Activated CD4-positive, alpha-beta T cell treated with anti-CD3 and anti-CD28 coated beads for 36 hours (primary cell): ENCODE data around the gene GRIN2A. TPM values are rescaled to one million over a fixed set of nuclear protein-coding genes. Genes with fewer than 3 reads are reported as not detected.

Source experiments
- ATAC-seq: fragments of 200-7000 bp; cut with Tn5 transposase; one replicate; pipeline ENCODE4 v1.10.0; 2021; ENCODE audit warnings: mild to moderate bottlenecking, moderate library complexity
- CTCF ChIA-PET: fragments of 350-600 bp; sonication (Branson Sonifier 250); formaldehyde crosslinking; loops from one replicate; lab custom pipeline; 2021; ENCODE audit warnings: antibody characterized with exemption; lab: Charles Lee
- POLR2A ChIA-PET: fragments of 350-600 bp; sonication (Branson Sonifier 250); formaldehyde crosslinking; loops from one replicate; lab custom pipeline; 2021; ENCODE audit warnings: antibody characterized with exemption, inconsistent platforms; lab: Charles Lee
- DNase-seq: peaks from one replicate; pipeline ENCODE4 v3.0.0-alpha.2; 2020
- H3K27ac Mint-ChIP-seq: one replicate; pipeline ENCODE4 v1.8.0; 2021; ENCODE audit warnings: mixed read lengths
- H3K27me3 Mint-ChIP-seq: one replicate; pipeline ENCODE4 v1.8.0; 2021; ENCODE audit warnings: mixed read lengths
- H3K36me3 Mint-ChIP-seq: one replicate; pipeline ENCODE4 v1.8.0; 2021; ENCODE audit warnings: low read depth, mixed read lengths
- H3K4me1 Mint-ChIP-seq: one replicate; pipeline ENCODE4 v1.8.0; 2021; ENCODE audit warnings: mixed read lengths
- H3K4me3 Mint-ChIP-seq: one replicate; pipeline ENCODE4 v1.8.0; 2021; ENCODE audit warnings: mild to moderate bottlenecking, moderate library complexity, mixed read lengths
- H3K9me3 Mint-ChIP-seq: one replicate; pipeline ENCODE4 v1.8.0; 2021; ENCODE audit warnings: low read depth, mixed read lengths
- intact Hi-C, 2 experiments: fragments of 100-400 bp; cut with DNase I in 1 of 2; cut with micrococcal nuclease in 1 of 2; formaldehyde crosslinking; loops; one replicate each; pipeline versions ENCODE4 v1.14.2 to v1.15.1; 2022 to 2024; cut with DNase I, micrococcal nuclease
- total RNA-seq, 2 experiments: library from RNA; stranded (reverse); gene quantifications; one replicate each; pipeline ENCODE4 v1.2.3, GENCODE V29; 2021

GRIN2A gene
- total RNA-seq, 2 experiments from 2014 or later: not detected

DNA sequence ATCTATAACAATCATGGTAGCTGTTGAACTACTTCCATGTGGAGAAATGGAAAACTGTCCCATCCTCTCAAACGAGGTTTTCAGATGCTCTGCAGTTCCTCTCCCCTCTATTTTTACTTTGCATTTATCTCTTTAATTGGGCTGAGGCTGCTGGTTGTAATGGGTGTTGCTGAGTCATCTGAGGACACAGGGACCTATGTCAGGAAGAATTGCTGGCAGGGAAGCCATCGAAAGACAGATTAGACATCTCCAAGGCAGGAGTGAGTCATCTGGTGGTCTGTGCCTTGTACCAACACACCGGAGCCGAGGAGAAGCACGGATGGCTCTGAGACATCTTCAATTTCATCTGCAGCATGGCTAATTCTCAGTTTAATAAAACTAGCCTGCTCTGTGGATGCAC lies 394.5 kb downstream of the GRIN2A start:
- ChIA-PET POLR2A (no interaction called here), CTCF (no interaction called here)
- intact Hi-C loops: no loop called here
- H3K4me1 Mint-ChIP-seq: no peaks in the 10 kb centered on the region
- H3K36me3 Mint-ChIP-seq: no peaks in the 10 kb centered on the region
- H3K27me3 Mint-ChIP-seq: no peaks in the 10 kb centered on the region
- no peak for ATAC-seq
- no peak overlapping the region for H3K4me3 Mint-ChIP-seq
- no peak overlapping the region for H3K27ac Mint-ChIP-seq
- DNase-seq: no peak
- H3K9me3 Mint-ChIP-seq: no peaks in the 10 kb centered on the region

DNA sequence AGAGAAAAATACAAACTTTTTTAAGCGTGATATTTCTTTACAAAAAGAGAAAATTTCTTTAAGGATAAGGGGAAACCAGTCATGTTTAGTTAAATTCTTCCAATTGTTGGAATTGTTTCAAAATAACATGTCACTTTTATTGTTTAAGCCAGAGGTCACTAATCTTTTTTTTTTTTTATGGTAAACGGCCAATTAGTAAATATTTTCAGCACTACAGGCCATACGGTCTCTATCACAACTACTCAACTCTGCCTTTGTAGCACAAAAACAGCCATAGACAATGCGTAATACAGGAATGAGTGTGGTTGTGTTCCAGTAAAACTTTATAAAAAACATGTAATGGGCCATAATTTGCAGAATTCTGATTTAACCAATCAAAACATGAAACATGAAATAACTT lies 401.4 kb downstream of the GRIN2A start:
- Mint-ChIP-seq H3K4me3 (no peak overlapping the region), H3K9me3 (no peaks in the 10 kb centered on the region), H3K4me1 (no peaks in the 10 kb centered on the region), H3K27me3 (no peaks in the 10 kb centered on the region), H3K27ac (no peak overlapping the region), H3K36me3 (no peaks in the 10 kb centered on the region)
- no peak for DNase-seq
- no peak for ATAC-seq
- intact Hi-C loops: no loop called here
- ChIA-PET CTCF (interaction anchor here (0.6 kb wide), 1 partner anchor 17 kb away, joined by 3 read pairs; no protein-coding TSS in a partner anchor), POLR2A (no interaction called here)

DNA sequence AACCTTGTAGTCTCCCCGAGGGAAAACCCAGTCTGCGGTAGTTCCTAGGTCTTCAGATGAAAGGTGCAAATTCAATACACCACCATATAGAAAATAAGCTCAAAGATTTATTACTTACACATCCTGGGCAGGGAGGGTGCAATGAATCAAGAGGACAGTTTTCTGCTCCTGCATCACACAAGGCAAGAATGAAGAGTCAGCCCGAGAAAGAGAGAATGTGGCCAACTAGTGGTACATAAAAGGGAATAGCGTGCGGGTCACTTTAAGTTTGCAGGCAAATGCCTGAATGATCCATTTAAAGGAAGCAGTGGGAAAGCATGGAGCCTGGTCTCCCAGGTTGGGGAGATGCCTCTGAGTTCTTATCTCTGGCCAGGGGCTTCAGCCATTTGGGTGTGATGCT lies 403.4 kb downstream of the GRIN2A start:
- ChIA-PET CTCF (no interaction called here), POLR2A (no interaction called here)
- no peaks in the 10 kb centered on the region for H3K9me3 Mint-ChIP-seq
- H3K27ac Mint-ChIP-seq: no peak overlapping the region
- no peaks in the 10 kb centered on the region for H3K27me3 Mint-ChIP-seq
- no peak overlapping the region for H3K4me3 Mint-ChIP-seq
- no peak for DNase-seq
- intact Hi-C loops: no loop called here
- no peaks in the 10 kb centered on the region for H3K36me3 Mint-ChIP-seq
- no peaks in the 10 kb centered on the region for H3K4me1 Mint-ChIP-seq
- no peak for ATAC-seq

DNA sequence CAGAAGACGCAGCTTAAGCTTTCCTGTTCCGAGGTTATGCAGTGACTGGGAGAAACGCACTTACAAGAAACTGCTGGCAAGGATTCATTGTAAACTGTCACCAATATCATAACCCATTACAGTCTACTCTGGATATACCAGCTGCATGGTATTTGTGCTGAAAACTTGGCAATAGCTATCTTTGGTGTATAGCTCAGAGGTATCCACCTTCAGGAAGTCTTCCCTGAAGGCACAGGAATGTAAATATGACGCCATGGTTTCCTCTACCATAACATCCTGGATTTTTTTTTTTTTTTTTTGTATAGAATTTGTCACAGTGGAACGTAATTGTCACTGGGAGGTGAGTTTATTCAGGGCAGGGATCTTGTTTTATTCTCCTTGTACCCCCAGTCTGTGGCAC lies 406.2 kb downstream of the GRIN2A start:
- POLR2A ChIA-PET: no interaction called here
- ATAC-seq: no peak
- intact Hi-C loops: no loop called here
- no peak for DNase-seq
- Mint-ChIP-seq H3K27ac (no peak overlapping the region), H3K27me3 (no peaks in the 10 kb centered on the region), H3K9me3 (no peaks in the 10 kb centered on the region), H3K4me1 (no peaks in the 10 kb centered on the region), H3K4me3 (no peak overlapping the region), H3K36me3 (no peaks in the 10 kb centered on the region)
- CTCF ChIA-PET: interaction anchor here (0.7 kb wide), 1 partner anchor 424 kb away, joined by 3 read pairs; no protein-coding TSS in a partner anchor

DNA sequence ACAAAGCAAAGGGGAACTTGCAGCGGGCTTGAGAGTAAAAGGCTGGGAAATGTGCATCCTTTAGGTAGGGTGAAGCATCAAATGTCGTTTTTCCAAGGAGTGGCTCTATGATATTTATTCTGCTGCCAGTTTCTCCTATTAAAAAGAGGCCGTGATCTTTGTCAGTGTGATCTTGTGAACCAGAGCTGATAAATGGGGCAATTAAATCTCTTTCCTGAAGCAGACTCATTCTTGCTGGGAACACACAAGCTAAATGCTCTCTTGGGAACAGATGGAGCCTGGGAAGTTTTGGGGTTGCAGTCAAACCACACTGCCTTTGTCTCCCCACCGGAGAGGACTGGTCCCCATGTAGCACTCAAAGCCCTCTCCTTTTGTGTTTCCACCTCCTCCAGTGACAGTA lies 408.9 kb downstream of the GRIN2A start:
- H3K9me3 Mint-ChIP-seq: no peaks in the 10 kb centered on the region
- ATAC-seq (no peak), DNase-seq (no peak)
- intact Hi-C loops: no loop called here
- H3K27me3 Mint-ChIP-seq: no peaks in the 10 kb centered on the region
- no peaks in the 10 kb centered on the region for H3K36me3 Mint-ChIP-seq
- H3K27ac Mint-ChIP-seq: no peak overlapping the region
- CTCF ChIA-PET: no interaction called here
- no peaks in the 10 kb centered on the region for H3K4me1 Mint-ChIP-seq
- POLR2A ChIA-PET: no interaction called here
- H3K4me3 Mint-ChIP-seq: no peak overlapping the region

DNA sequence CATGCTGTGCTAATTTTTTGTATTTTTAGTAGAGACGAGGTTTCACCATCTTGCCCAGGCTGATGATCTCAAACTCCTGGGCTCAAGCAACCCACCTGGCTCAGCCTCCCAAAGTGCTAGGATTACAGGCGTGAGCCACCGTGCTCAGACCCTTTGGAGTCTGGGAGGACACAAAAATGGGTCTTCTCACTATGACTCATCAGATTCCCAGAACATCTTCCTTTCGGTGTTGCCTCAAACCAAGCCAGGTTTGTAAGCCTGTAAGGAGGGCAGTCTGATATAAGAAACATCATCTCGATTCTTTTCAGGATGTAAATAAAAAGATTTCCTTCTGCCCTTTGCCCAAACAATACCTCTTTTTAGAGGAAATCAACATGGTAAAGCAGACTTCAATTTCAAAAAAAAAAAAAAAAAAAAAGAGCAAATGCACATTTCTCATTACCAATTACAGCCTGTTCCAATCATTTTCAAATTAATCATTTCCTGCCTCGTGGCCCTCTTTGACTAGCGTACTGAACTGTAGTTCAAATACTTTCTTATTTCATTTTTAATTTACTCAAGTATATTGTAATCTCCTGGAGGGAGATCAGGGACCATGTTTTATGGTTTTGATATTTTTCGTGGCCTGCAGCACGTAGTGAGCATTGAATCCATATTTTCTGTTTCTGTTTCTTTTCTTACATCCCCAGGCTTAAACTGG lies 409.6 kb downstream of the GRIN2A start:
- no peak for ATAC-seq
- DNase-seq: no peak
- no peak overlapping the region for H3K4me3 Mint-ChIP-seq
- CTCF ChIA-PET: no interaction called here
- no peaks in the 10 kb centered on the region for H3K9me3 Mint-ChIP-seq
- POLR2A ChIA-PET: no interaction called here
- no peaks in the 10 kb centered on the region for H3K36me3 Mint-ChIP-seq
- H3K27me3 Mint-ChIP-seq: no peaks in the 10 kb centered on the region
- intact Hi-C loops: no loop called here
- H3K27ac Mint-ChIP-seq: no peak overlapping the region
- no peaks in the 10 kb centered on the region for H3K4me1 Mint-ChIP-seq

DNA sequence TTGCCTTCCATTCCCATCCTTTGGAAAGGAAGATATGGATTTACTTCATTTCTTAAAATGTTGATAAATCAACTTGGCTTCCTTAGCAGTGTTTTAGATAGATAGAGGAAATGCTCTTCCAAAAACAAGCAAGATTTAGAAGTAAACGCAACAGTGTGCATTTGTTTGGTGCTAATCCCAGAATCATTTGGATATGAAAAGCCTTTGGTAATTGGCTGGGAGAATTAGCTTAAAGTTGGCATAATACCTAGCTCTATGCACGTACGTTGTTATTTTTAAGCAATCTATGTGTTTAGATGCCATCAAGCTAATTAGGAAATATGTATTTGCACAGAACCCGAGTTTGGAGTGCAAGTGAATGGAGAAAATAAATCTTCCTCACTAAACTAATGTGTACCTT lies 415.3 kb downstream of the GRIN2A start:
- Mint-ChIP-seq H3K27me3 (no peaks in the 10 kb centered on the region), H3K9me3 (peaks cover 6% of the 10 kb centered on the region), H3K27ac (no peak overlapping the region), H3K4me3 (no peak overlapping the region), H3K4me1 (no peaks in the 10 kb centered on the region), H3K36me3 (no peaks in the 10 kb centered on the region)
- DNase-seq: no peak
- no peak for ATAC-seq
- intact Hi-C loops: no loop called here
- ChIA-PET POLR2A (no interaction called here), CTCF (no interaction called here)

DNA sequence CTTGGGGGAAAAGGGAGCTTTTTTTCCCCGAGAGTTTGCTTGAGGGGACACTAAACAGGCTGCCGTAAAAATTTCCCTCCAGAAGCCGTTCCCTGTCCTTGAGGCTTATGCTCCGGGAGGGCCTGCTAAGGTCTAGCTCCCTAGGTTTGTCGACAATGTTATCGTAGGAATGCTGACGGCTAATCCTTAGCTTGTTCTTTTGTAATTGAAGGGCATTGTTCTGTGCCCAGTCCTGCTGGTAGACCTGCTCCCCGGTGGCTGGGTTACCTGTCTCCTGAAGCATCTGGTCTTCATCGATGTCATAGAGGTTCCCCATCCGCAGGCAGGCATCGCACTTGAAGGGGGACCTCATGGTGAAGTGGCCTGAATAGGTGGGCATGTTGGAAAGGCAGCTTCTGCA lies 418.7 kb downstream of the GRIN2A start:
- no peaks in the 10 kb centered on the region for H3K27me3 Mint-ChIP-seq
- H3K27ac Mint-ChIP-seq: no peak overlapping the region
- H3K4me3 Mint-ChIP-seq: no peak overlapping the region
- no peak for ATAC-seq
- POLR2A ChIA-PET: no interaction called here
- intact Hi-C loops: no loop called here
- no peaks in the 10 kb centered on the region for H3K36me3 Mint-ChIP-seq
- DNase-seq: no peak
- CTCF ChIA-PET: interaction anchor here (0.6 kb wide), 1 partner anchor 17 kb away, joined by 3 read pairs; no protein-coding TSS in a partner anchor
- H3K4me1 Mint-ChIP-seq: no peaks in the 10 kb centered on the region
- peaks cover 6% of the 10 kb centered on the region for H3K9me3 Mint-ChIP-seq

DNA sequence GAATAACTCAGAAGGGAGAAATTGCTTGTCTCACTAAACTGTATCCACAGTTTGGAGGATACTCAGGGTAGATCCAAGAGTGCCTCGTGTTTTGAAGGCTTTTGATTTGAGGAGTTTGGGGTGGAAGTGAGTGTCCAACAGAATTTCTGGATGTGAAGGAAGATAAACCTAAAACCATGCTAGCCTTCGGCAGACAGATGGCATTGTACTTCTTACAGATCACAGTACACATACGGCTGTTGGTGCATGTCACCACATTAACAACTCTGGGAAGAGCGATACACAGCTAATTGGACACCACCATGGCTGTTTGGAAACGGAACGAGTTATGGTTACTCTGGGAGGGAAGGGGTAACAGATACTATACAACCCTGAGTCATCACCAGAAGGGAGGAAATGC lies 420.4 kb downstream of the GRIN2A start:
- no peak overlapping the region for H3K27ac Mint-ChIP-seq
- DNase-seq (no peak), ATAC-seq (no peak)
- H3K36me3 Mint-ChIP-seq: no peaks in the 10 kb centered on the region
- CTCF ChIA-PET: no interaction called here
- intact Hi-C loops: no loop called here
- no peak overlapping the region for H3K4me3 Mint-ChIP-seq
- POLR2A ChIA-PET: no interaction called here
- peaks cover 3% of the 10 kb centered on the region for H3K9me3 Mint-ChIP-seq
- no peaks in the 10 kb centered on the region for H3K4me1 Mint-ChIP-seq
- no peaks in the 10 kb centered on the region for H3K27me3 Mint-ChIP-seq

DNA sequence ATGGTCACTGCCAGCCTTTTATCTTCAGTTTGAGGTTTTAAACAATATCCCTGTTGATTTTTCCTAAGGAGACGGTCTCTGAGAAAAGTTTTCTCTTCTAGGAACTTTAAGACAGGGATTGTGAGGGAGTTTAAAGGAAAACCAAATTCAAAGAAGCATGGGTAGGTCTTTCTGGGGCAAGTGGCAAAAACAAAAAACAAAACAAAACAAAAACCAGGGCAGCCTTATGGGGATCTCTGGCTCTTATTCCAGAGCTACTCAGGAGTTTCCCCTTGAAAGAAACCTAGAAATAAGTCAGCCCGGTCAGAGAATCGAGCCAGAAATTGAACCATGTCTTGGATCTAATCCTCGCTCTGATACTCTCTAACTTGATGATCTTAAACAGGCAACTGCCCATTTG lies 424.5 kb downstream of the GRIN2A start:
- DNase-seq (no peak), ATAC-seq (no peak)
- ChIA-PET CTCF (no interaction called here), POLR2A (no interaction called here)
- Mint-ChIP-seq H3K4me1 (no peaks in the 10 kb centered on the region), H3K9me3 (no peaks in the 10 kb centered on the region), H3K27me3 (no peaks in the 10 kb centered on the region), H3K27ac (no peak overlapping the region), H3K4me3 (no peak overlapping the region), H3K36me3 (no peaks in the 10 kb centered on the region)
- intact Hi-C loops: no loop called here

DNA sequence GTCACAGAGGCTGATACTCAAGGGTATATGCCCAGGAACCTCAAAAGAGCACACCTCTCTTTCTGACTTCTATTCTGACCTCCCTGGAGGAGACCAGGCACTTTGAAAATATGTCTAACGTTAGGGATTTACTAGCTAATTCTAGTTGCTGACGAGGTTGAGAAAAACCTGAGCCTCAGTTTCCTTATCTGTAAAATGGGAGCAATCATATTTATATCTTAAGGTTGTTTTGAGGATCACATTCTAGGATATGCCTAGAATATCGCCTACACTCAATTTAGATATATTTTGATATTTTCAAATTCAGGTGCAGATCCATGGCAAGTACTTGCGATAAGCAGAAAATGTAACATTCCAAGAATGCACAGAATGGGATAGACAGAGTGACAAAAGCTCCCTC lies 425.8 kb downstream of the GRIN2A start:
- CTCF ChIA-PET: no interaction called here
- Mint-ChIP-seq H3K4me3 (no peak overlapping the region), H3K36me3 (no peaks in the 10 kb centered on the region), H3K9me3 (no peaks in the 10 kb centered on the region), H3K4me1 (no peaks in the 10 kb centered on the region), H3K27ac (no peak overlapping the region), H3K27me3 (no peaks in the 10 kb centered on the region)
- intact Hi-C loops: no loop called here
- DNase-seq: no peak
- no peak for ATAC-seq
- POLR2A ChIA-PET: no interaction called here

DNA sequence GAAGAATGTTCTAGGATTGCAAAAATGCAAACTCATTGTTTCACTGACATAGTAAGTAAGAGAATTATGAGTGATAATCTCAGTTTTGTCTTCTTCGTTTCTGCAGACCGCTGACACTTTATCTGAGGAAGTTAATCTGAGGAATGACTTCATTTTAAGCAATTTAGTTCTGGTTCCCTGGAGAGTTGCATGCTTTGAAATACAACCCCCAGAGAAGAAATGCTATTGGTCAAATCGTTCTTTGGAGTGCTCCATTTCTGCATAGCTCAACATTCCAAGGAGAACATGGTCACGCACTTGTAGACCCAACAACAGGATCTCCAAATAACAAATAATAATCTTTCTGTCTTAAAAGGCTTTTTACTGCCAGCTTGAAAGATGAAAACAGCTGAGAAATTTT lies 427.1 kb downstream of the GRIN2A start:
- H3K36me3 Mint-ChIP-seq: no peaks in the 10 kb centered on the region
- intact Hi-C loops: no loop called here
- no peak for DNase-seq
- H3K27me3 Mint-ChIP-seq: no peaks in the 10 kb centered on the region
- no peak for ATAC-seq
- no peaks in the 10 kb centered on the region for H3K9me3 Mint-ChIP-seq
- no peak overlapping the region for H3K27ac Mint-ChIP-seq
- ChIA-PET POLR2A (no interaction called here), CTCF (no interaction called here)
- no peak overlapping the region for H3K4me3 Mint-ChIP-seq
- no peaks in the 10 kb centered on the region for H3K4me1 Mint-ChIP-seq
